Astrocyte (in vitro differentiated cells and primary cell): ENCODE data around the gene IL1RL2. TPM values are rescaled to one million over a fixed set of nuclear protein-coding genes. Genes with fewer than 3 reads are reported as not detected.

Experiments
- DNase-seq: peaks from one replicate; pipeline ENCODE4 v3.0.0-alpha.2; 2010; ENCODE audit warnings: low read depth
- FAIRE-seq: peaks from 2 replicates; lab custom pipeline; 2011; peaks lifted over from hg19 to GRCh38; lab: Jason Lieb, UNC
- H2AFZ ChIP-seq: 2 replicates; pipeline ENCODE4 v1.6.0; 2012; ENCODE audit warnings: low read depth, low read length, inconsistent platforms
- H3K27ac ChIP-seq: 2 replicates; pipeline ENCODE4 v1.5.1; 2011; ENCODE audit warnings: low read depth, low read length, inconsistent platforms
- H3K27me3 ChIP-seq: 2 replicates; pipeline ENCODE4 v1.6.0; 2011; ENCODE audit warnings: low read length, inconsistent platforms; ENCODE audit not compliant: insufficient read depth
- H3K36me3 ChIP-seq: 2 replicates; pipeline ENCODE4 v1.5.1; 2011; ENCODE audit warnings: low read length, inconsistent platforms; ENCODE audit not compliant: insufficient read depth
- H3K4me1 ChIP-seq: 2 replicates; pipeline ENCODE4 v1.5.1; 2011; ENCODE audit warnings: low read length, inconsistent platforms; ENCODE audit not compliant: insufficient read depth
- H3K4me2 ChIP-seq: 2 replicates; pipeline ENCODE4 v1.6.0; 2012; ENCODE audit warnings: low read length, inconsistent platforms
- H3K4me3 ChIP-seq: 2 replicates; pipeline ENCODE4 v1.5.1; 2011; ENCODE audit warnings: low read depth, mild to moderate bottlenecking, low read length, inconsistent platforms; ENCODE audit not compliant: insufficient read depth
- H3K79me2 ChIP-seq: 2 replicates; pipeline ENCODE4 v1.6.0; 2012; ENCODE audit warnings: mild to moderate bottlenecking, low read length, inconsistent platforms; ENCODE audit not compliant: insufficient read depth
- H3K9ac ChIP-seq: 2 replicates; pipeline ENCODE4 v1.6.0; 2012; ENCODE audit warnings: mild to moderate bottlenecking, low read length, inconsistent platforms
- H3K9me3 ChIP-seq: 2 replicates; pipeline ENCODE4 v1.5.1; 2012; ENCODE audit warnings: low read depth, mild to moderate bottlenecking, low read length, inconsistent platforms; ENCODE audit not compliant: insufficient read depth
- H4K20me1 ChIP-seq: 2 replicates; pipeline ENCODE4 v1.6.0; 2012; ENCODE audit warnings: low read length, inconsistent platforms; ENCODE audit not compliant: insufficient read depth
- H3K27ac Mint-ChIP-seq: one replicate; pipeline ENCODE4 v1.8.0; 2021; ENCODE audit warnings: mild to moderate bottlenecking, mixed read lengths; ENCODE audit not compliant: unreplicated experiment
- H3K27me3 Mint-ChIP-seq: one replicate; pipeline ENCODE4 v1.8.0; 2021; ENCODE audit warnings: low read depth, mixed read lengths; ENCODE audit not compliant: unreplicated experiment
- H3K36me3 Mint-ChIP-seq: one replicate; pipeline ENCODE4 v1.8.0; 2021; ENCODE audit warnings: low read depth, mixed read lengths; ENCODE audit not compliant: unreplicated experiment
- H3K4me1 Mint-ChIP-seq: one replicate; pipeline ENCODE4 v1.8.0; 2021; ENCODE audit warnings: low read depth, mixed read lengths; ENCODE audit not compliant: unreplicated experiment
- H3K4me3 Mint-ChIP-seq: one replicate; pipeline ENCODE4 v1.8.0; 2021; ENCODE audit warnings: mild to moderate bottlenecking, moderate library complexity, mixed read lengths; ENCODE audit not compliant: unreplicated experiment
- H3K9me3 Mint-ChIP-seq: one replicate; pipeline ENCODE4 v1.8.0; 2021; ENCODE audit warnings: mild to moderate bottlenecking, mixed read lengths; ENCODE audit not compliant: unreplicated experiment
- CTCF ChIP-seq: IDR thresholded peaks from 2 replicates; pipeline ENCODE4 v1.5.1; 2011; ENCODE audit warnings: low read depth, mild to moderate bottlenecking, inconsistent platforms, low read length, moderate library complexity; ENCODE audit not compliant: insufficient read depth
- EZH2 ChIP-seq: IDR thresholded peaks from 2 replicates; pipeline ENCODE4 v1.6.1; 2012; ENCODE audit warnings: mild to moderate bottlenecking, low read length, inconsistent platforms; ENCODE audit not compliant: insufficient read depth
- total RNA-seq: library from RNA; stranded (reverse); gene quantifications from 2 replicates; pipeline ENCODE4 v1.2.1, GENCODE V29; 2021

The IL1RL2 gene
- total RNA-seq, 1 donor from 2014 or later = 0.43 TPM

- Mint-ChIP-seq H3K4me1 (peaks cover 22% of the 10 kb centered on the region), H3K4me3 (no peak overlapping the region), H3K36me3 (no peaks in the 10 kb centered on the region), H3K27me3 (no peaks in the 10 kb centered on the region), H3K9me3 (peaks cover 3% of the 10 kb centered on the region), H3K27ac (peak overlapping the region; percentile 94)
- TF ChIP-seq EZH2 = no peak
- no peak for TF ChIP-seq CTCF
- Histone ChIP-seq H2AFZ (peak overlapping the region; percentile 76), H3K4me2 (no peak overlapping the region), H3K36me3 (no peaks in the 10 kb centered on the region), H3K27me3 (no peaks in the 10 kb centered on the region), H3K4me1 (peaks cover 17% of the 10 kb centered on the region), H3K27ac (no peak overlapping the region), H3K4me3 (no peak overlapping the region), H3K9me3 (no peaks in the 10 kb centered on the region), H3K9ac (peak overlapping the region; percentile 84), H3K79me2 (no peaks in the 10 kb centered on the region), H4K20me1 (no peaks in the 10 kb centered on the region)
- DNase-seq = no peak
- FAIRE-seq = no peak
Observed at GRCh38 chr2:102226171-102226570, 39.3 kb downstream of the IL1RL2 start.

DNA sequence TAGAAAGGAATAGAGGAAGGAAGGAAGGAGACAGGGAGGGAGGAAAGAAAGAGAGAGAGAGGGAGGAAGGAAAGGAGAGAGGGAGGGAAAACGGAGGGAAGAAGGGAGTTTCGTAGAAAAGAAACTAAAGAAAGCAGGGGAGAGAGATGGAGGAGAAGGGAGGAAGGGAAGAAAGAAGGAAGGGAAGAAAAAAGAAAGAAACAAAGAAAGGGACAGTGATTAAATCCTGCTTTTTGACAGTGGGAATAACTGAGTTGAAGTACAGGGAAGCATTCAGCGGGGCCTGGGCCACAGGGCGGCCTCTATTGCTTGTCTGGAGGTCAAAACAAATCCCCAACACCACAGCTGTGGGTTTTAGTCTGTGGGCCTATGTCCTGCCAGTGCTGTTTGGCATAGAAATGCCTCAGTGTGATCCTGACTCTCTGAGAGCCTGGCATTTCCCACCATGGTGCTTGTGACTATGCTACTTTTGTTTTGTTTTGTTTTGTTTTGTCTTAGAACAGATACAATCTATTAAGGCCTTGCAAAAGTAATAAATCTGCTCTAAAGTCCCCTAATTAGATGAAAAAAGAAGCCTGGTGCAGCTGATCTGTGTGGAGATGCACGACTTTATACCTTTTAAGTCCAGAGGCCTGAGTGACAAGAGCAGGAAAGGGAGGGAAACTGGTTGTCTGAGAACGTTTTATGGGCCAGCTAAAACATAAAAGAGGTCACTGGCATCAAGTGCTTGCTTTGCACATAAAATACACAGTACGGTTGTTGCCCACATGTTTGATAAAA is 40.0 kb downstream of the IL1RL2 start:
- Histone ChIP-seq H3K4me2 (peak overlapping the region; percentile 81), H3K9me3 (no peaks in the 10 kb centered on the region), H3K4me1 (peaks cover 17% of the 10 kb centered on the region), H3K9ac (peak overlapping the region; percentile 84), H3K4me3 (no peak overlapping the region), H3K79me2 (no peaks in the 10 kb centered on the region), H3K36me3 (no peaks in the 10 kb centered on the region), H4K20me1 (no peaks in the 10 kb centered on the region), H3K27me3 (no peaks in the 10 kb centered on the region), H2AFZ (peak overlapping the region; percentile 76), H3K27ac (peak overlapping the region; percentile 96)
- no peaks in the 10 kb centered on the region for H3K36me3 Mint-ChIP-seq
- TF ChIP-seq EZH2 (no peak), CTCF (no peak)
- no peak overlapping the region for H3K4me3 Mint-ChIP-seq
- H3K27me3 Mint-ChIP-seq = no peaks in the 10 kb centered on the region
- H3K27ac Mint-ChIP-seq = peak overlapping the region; percentile 94
- DNase-seq (no peak), FAIRE-seq (no peak)
- peaks cover 22% of the 10 kb centered on the region for H3K4me1 Mint-ChIP-seq
- H3K9me3 Mint-ChIP-seq = peaks cover 3% of the 10 kb centered on the region

DNA sequence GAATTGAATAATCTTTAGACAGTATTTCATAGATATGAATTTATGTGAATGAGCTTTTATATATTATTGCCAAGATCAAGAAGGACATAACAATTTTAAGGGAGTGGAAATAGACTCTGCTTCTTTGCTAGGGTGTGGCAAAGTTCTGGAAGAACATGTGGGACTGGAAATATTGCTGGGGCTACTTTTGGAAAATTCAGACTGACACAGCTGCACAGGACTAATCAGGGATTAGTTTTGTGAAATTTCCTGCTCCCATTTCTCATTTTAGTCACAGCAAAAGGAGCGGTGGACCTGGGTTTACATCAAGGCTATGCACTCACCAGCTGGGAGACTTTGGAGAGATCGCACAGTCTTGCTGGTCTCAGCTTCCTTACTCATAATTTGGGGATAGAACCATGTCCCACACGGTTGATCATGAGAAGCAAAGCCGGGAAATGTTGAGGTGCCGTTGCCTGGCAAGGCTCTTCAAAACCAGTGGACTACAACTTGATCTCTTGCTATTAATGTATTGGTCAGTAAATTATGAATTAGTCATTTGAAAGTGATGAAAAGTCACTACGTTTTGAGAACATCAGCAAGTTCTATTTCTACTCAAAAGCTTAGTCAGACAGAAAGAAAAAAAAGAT is 42.4 kb downstream of the IL1RL2 start:
- Mint-ChIP-seq H3K4me3 (no peak overlapping the region), H3K4me1 (peaks cover 22% of the 10 kb centered on the region), H3K36me3 (no peaks in the 10 kb centered on the region), H3K27me3 (no peaks in the 10 kb centered on the region), H3K9me3 (peaks cover 3% of the 10 kb centered on the region), H3K27ac (no peak overlapping the region)
- H3K4me1 ChIP-seq = peaks cover 17% of the 10 kb centered on the region
- H3K9me3 ChIP-seq = no peaks in the 10 kb centered on the region
- no peak overlapping the region for H3K4me2 ChIP-seq
- no peaks in the 10 kb centered on the region for H3K79me2 ChIP-seq
- TF ChIP-seq EZH2 (no peak), CTCF (no peak)
- H3K9ac ChIP-seq = no peak overlapping the region
- FAIRE-seq (no peak), DNase-seq (no peak)
- H3K27ac ChIP-seq = no peak overlapping the region
- no peak overlapping the region for H2AFZ ChIP-seq
- no peaks in the 10 kb centered on the region for H3K27me3 ChIP-seq
- H3K36me3 ChIP-seq = no peaks in the 10 kb centered on the region
- H4K20me1 ChIP-seq = no peaks in the 10 kb centered on the region
- H3K4me3 ChIP-seq = no peak overlapping the region
